22Rv1 (cell line): ENCODE measurements around the gene COMMD9.

Experiments
- ZFX ChIP-seq: fragments of 450-650 bp; IDR thresholded peaks from 2 replicates; pipeline ENCODE4 v1.6.1; 2017; ENCODE audit warnings: antibody characterized with exemption, borderline replicate concordance
- TF ChIP-seq, protein P1 (sequence below): fragments of 450-650 bp; IDR thresholded peaks from 2 replicates; pipeline ENCODE4 v1.5.1; 2017; ENCODE audit warnings: mild to moderate bottlenecking

GRCh38 chr11:36234825-36235224 is 54.4 kb downstream of the COMMD9 start:
- TF ChIP-seq, protein P1, sequence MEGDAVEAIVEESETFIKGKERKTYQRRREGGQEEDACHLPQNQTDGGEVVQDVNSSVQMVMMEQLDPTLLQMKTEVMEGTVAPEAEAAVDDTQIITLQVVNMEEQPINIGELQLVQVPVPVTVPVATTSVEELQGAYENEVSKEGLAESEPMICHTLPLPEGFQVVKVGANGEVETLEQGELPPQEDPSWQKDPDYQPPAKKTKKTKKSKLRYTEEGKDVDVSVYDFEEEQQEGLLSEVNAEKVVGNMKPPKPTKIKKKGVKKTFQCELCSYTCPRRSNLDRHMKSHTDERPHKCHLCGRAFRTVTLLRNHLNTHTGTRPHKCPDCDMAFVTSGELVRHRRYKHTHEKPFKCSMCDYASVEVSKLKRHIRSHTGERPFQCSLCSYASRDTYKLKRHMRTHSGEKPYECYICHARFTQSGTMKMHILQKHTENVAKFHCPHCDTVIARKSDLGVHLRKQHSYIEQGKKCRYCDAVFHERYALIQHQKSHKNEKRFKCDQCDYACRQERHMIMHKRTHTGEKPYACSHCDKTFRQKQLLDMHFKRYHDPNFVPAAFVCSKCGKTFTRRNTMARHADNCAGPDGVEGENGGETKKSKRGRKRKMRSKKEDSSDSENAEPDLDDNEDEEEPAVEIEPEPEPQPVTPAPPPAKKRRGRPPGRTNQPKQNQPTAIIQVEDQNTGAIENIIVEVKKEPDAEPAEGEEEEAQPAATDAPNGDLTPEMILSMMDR: no peak
- TF ChIP-seq ZFX: no peak
